HT1080 (cell line): ENCODE measurements around the gene MLKL. TPM values are rescaled to one million over a fixed set of nuclear protein-coding genes. Genes with fewer than 3 reads are reported as not detected.
"Not testable (repeated sequence)": the region's sequence is repeated elsewhere in the genome, so short reads cannot be mapped to it uniquely, and the experiment has no call there.

Source experiments
- DNase-seq: peaks from one replicate; pipeline ENCODE4 v3.0.0-alpha.2; 2015; ENCODE audit warnings: low read depth
- total RNA-seq: library from RNA; depleted of rRNA; stranded (reverse); fragments of >200 nt; shearing (Covaris generic); gene quantifications from 2 replicates; pipeline ENCODE4 v1.2.3, GENCODE V29; 2014

The MLKL gene
- total RNA-seq, 1 experiment from 2014 or later: 54.9 TPM

DNA sequence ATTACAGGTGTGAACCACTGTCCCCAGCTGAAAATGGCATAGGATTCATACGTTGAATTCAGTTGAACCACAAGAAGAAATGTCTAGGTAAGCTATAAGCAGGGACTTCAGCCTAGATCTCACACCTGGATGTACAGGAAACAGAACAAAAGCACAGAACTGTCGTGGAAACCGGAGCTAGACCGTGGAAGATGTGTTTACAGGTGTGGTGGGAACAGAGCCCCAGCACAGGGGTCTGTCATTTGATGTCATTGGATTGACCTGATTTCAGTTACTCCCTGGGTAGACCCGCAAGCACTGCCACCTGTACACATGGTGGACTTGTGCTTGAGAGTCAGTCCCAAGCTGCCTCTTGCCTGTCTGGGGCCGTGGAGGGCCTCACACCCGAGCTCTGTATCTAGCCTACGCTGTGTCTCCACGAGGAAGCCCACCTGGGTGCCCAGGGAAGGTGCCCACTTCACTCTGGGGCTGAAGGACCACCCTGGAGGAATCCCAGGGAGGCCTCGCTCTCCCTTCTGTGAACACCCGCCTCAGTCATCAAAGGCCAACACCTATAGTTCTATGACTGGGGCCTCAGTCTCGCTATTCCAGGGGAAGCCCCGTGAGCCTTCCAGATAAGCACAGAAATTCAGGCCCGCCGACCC, 32.2 kb upstream of the MLKL start:
- no peak for DNase-seq

DNA sequence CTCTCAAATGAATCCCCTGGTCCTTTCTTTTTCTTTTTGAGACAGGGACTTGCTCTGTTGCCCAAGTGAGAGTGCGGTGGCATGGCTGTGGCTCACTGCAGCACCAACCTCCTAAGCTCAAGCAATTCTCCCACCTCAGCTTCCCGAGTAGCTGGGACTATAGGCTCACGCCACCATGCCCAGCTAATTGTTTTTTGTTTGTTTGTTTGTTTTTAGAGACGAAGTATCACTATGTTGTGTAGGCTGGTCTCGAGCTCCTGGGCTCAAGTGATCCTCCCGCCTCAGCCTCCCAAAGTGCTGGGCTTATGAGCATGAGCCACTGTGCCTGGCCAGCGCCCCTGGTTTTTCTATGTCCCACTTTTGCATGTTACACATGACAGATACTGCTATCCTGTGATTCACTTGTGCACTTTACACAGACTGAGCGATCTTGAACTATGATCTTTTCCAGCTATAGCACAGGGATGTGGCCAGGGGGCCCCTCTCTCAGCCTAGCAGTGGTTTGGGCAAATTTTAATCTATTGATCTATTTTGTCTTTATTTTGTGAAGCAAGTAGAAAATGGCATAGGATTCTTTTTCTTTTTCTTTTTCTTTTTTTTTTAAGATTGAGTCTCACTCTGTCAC, 31.3 kb upstream of the MLKL start:
- no peak for DNase-seq

DNA sequence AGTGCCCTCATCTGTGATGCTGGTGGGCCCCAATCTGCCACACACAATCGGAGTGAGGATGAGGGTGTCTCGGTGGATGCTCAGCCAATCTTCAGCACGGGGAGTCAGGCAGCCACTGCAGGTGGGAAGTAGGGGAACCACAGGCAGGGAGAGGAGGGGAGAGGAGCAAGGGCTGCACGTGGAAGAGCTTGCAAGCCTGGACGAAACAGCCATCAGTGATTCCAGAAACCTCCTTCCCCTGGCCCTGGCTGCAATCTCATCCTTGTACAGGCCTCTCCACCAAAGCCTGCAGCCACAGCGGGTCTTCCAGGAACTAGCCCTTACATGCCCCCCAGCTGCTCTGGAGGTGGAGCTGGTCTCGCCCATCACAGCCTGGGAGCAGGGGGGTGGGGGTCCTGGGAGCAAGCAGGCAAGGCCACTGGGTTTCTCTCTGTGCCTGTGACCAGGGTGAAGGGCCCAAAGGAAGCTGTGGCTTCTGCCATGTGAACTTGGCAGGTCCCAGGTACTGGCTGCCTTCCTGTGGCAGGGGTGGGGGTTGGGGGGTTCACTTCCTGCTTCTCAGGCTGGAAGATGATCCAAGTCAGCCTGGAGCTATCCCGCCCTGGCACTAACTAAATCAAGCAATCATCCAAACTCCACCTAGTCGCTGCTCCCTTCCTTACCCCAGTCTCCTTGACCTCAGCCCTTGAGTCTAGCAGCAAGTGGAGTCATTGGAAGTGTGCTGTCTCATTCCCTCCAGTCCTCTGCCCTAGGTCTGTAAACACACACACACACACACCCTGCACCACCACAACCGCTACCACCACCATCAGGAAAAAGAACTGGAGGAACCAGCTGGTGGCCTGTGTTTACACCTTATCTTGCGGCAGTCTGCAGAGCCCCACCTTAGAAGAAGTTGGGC, 29.4 kb upstream of the MLKL start:
- DNase-seq: peak; percentile 57

DNA sequence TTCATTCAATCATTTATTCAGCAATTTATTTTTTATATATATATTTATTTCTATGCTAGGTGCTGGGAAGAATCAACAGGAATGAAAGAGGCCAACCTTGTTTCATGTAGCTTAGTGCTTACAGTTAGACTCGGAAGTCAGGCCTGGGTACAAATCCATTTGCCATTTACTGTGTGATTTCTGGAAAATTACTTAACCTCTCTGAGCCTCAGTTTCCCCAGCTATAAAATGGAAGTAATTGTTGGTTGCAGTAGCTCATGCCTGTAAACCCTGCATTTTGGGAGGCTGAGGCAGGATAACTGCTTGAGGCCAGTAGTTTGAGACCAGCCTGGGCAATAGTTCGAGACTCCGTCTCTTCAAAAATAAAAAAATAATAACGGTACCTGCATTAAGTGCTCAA, 27.2 kb upstream of the MLKL start:
- no peak for DNase-seq

DNA sequence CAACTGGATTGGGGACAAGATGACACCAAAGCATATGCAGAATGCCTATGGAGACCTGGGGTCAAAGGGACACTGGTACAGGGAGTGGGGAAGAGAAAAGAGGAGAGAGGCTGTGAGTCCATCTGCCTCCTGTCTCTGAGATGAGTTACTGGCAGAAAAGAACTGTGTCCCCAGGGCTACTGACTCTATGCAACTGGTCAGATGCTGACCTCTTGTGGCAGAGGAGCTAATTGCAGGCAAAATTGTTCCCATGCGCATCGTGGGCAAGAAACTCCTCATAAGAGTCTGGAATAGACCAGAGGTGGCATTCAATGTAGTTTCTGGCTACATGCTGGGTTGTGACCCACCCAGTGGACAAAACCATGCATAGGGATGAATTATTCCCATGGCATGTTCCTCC, 26.1 kb upstream of the MLKL start:
- peak; percentile 47 for DNase-seq

DNA sequence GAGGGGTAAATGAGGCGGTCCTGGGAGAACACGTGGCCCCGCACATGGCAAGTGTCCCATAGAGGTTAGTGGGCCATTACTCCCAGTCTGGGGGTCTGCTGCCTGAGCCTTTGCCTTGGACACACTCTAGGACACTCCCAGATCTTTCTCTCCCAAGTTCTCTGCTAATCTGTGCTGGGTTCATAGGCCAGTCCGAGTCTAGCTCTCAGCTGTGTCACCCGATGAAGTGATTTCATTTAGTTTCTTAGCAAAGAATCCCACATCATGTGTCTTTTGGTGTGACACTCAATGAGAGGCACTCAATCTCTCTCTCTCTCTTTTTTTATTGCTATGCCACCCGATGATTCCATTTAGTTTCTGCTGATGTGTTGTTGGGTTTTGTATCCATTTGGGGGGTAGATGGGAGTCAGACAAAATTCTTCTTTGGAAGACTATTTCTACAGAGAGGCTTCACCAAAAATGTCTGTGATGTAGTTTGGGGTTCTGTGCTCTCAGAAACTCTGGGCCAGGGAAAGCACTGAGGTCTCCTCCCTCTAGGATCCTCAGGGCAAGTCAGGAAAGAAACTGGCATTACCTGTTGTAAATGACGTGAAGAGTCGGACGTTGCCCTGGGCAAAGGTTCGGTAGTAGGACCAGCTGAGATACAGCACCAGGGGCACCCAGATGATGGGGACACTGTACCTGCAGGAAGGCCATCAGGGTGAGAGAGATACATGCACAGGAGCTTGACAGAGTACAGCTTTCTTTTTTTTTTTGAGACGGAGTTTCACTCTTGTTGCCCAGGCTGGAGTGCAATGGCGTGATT, 25.2 kb upstream of the MLKL start:
- DNase-seq: no peak

DNA sequence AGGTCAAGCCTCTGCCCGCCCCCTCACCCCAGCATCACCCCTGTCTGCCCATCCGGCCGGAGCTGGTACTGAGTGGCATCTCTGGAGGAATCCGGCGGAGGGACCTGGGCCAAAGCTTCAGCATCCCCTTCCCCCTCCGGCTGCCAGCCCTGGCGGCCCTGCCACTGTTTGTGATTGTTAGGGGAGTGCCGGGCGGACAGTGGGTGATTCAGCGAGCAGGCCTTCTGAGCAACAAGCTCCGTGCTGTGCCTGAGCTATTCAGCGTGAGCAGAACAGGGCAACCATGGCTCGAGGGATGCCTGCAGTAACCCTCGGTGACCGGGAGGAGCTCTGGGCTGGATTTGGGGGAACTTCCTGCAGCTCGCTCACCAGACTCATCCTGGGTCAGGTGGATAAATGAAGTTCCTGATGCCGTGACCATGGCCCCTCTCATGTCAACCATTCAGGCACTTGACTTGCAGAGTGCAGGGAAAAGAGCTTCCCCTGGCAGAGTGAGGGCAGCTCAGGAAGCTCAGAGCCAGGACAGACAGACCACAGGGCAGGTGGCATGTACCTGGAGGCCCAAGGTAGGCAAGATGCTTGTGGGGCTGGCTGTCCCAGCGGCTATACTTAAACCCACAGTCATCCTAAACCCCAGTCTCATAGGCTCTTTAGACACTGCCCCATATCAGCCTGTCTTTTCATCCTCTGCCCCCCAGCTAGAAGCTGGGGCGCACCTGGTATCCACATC, 24.3 kb upstream of the MLKL start:
- peak; percentile 84 for DNase-seq

DNA sequence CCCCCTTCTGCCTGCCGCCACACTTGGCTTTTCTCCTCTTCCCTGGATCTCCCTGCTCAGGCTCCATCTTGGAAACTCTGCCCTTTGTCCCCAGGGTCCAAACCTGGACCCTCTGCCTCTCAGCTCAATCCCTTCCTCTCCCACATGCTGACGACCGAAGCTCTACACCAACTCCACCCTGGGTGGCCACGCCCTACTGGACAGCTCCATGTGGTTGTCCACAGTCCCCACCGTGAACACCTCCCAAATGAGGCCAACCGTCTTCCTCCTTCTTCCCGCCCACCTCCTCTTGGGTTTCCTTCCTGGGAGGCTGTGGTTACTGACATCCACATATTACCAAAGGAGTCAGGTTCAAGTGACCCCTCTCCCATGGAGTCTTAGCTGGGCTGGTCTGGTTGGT, 22.6 kb upstream of the MLKL start:
- no peak for DNase-seq

DNA sequence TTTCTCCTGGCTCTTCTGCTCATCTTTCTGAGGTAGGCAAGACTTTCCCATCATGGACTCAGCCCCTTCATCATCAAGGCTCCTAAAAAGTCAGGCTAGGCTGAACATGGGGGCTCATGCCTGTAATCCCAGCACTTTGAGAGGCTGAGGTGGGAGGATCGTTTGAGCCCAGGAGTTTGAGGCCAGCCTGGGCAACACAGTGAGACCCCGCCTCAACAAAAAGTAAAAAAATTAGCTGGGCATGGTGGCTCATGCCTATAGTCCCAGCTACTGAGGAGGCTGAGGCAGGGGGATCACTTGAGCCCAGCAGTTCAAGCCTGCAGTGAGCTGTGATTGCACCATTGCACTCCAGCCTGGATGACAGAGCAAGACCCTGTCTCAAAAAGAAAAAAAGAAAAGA, 21.5 kb upstream of the MLKL start:
- not testable (repeated sequence) for DNase-seq

DNA sequence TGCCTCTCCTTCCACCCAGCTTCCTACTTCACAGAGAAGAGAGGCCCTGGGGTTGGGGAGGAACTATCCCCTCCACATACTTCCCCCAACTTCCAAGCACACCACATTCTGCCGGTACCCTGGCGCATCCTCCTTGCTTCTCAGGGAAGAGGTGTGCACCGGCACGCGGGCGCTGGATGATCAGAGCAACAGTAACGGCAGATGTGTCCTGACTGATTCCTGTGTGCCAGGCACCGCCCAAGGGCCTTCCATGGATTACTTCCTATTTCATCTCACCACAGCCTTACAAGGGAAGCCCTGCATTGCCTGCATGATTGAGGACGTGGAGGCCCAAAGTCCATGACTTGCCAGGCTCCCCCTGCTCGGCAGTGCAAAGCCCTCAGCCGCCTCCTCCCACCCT, 21.1 kb upstream of the MLKL start:
- DNase-seq: no peak

DNA sequence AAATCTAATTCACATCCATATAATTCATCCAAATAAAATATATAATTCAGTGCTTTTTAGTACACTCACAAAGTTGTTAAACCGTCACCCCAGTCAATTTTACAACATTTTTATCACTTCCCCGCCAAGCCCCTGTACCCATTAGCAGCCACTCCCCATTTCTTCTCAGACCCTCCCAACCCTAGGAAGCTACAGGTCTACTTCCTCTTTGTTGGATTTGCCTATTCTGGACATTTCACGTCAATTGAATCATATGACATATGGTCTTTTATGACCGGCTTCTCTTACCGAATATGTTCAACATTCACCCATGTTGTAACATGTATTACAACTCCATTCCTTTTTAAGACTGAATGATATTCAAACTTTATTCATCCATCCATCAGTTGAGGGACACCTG, 19.9 kb upstream of the MLKL start:
- no peak for DNase-seq

DNA sequence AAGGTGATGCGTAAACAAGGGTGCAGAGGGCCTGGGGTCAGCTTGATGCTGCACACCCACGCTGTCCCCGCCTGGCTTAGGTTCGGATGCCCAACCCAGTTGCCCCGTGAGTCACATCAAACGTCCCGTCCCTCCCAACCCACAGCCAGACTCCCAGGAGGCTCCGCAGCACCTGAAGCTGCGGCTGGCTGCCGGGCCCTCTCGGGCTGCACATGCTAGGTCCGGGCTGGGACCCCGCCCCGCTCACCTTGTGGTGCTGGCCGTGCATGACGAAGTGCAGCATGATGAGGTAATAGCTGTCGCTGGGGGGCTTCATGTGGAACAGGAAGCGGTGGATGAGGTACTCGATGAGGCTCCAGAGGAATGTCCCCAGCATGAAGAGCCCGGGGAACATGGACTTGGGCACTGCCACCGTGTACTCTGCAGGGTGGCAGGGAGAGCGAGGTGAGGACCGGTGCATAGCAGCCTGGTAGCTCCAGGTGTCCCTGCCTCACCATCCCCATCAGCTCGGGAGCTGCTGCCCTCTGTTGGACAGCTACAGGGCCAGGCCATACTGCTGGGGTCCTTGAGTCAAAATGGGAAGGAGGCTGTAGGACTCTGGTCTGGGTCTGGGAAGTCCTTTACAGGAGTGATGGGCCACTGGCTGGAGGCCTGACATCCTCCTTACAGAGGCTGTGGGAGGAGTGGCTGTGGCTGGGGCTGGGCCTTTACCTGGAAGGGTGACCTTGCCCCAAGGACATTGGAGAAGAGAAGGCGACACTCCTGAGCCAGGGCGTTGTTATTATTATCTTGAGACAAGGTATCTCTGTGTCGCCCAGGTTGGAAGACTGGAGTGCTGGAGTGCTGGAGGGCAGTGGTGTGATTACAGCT, 18.3 kb upstream of the MLKL start:
- DNase-seq: no peak

DNA sequence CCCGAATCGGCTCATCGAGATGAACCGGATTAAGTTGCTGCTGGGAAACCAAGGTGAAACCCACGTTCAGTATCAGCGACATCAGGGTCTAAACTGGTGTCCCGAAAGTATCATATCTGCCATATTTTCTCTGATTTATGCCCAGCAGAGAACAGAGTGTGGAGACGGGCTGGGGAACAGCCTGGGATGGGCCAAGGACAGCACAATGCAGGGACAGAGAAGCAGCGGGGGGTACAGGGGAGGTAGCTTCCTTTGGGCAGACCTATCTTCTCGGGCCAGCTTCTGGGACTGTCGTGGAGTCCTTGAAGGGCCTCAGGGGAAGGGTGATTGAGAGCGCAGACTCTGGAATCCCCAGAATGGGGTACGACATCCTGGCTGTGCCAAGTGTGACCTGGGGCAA, 17.5 kb upstream of the MLKL start:
- no peak for DNase-seq

DNA sequence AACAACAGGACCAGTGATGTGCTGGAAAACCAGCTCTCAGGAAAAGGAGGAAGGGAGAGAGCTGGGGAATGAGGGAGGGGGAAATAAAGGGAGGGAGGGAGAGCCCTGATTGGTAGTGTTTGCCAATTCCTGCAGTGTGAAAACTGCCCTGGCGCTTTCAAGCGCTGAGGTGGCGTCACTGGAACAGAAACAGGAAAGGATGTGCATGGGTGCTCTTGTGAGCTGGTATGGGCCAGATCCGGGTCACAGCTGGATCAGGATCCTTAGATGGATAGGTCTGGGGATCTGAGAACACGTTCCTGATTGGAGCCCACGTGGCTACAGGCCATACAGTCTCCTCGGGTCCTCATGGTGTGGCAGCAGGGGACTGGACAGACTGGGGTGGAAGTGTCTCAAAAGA, 16.7 kb upstream of the MLKL start:
- DNase-seq: no peak

DNA sequence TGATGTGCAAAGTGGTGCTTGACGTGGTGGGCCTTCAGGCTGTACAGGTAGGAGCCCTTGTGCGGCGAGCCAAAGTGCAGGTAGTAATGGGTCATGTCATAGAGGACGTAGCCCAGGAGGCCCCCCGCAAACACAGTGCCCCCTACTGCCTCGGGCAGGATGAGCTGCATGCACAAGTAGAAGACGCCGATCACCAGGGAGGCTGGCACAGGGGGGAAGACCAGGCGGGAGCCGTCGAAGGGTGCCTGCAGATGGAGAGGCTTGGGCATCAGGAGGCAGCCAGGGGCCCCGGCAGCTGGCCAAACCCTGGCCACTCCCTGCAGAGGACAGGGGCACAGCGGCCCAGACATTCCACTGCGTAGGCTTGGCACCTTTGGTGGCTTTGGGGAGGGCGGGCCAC, 15.7 kb upstream of the MLKL start:
- no peak for DNase-seq

DNA sequence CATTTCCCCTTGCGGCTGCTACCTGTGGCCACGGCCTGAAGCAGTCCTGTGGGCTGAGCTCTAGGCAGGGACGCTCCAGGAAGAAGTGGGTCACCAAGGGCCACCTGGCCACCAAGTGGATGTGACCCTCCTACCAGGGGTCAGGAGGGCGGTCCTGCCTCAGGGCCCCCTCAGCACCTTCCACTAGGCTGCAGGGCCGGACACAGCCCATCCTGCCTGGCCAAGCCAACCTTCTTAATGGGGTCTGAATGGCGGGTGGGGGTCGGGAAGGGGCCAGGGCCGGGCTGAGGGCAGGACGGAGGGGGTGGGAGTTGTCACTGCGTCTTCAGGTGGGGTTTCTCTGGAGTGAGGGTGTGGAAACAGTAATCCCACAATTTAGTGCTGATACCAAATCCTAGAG, 13.2 kb upstream of the MLKL start:
- no peak for DNase-seq

DNA sequence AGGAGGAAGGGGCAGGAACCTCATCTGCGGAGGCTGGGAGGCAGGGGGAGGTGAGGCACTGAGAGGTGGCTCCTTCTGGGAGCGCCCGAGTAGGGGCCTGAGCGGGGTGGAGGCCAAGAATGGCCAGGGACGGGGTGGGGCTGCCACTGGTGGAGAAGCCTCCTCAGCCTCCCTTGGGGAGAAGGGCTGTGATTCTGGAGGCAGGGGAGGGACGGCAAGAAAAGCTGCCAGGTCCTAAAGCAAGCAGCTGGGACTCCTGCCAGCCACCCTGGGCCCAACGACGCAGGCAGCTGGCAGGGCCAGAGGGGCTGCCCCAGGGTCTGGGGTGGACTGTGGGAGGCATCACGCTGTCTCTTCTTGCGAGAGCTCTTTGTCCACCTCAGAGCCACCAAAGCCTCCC, 12.7 kb upstream of the MLKL start:
- no peak for DNase-seq

DNA sequence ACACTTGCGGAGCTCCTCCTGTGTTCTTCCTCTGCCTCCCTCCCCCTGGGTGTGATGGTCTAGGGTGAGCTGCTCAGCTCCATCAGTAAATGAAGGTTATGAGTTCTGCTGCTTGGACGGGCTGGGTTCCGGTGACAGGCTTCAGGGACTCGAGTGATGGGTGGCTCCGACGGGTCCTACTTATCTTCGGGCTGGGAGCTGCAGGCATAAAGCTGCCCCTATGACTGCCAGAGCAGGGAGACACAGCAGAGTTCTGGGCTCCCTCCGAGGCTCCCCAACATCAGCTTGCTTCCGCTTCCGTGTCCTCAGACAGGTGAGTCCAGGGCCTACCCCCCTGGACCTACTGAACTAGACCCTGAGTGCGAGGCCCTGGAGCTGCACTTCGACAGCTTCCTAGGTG, 11.3 kb upstream of the MLKL start:
- no peak for DNase-seq

DNA sequence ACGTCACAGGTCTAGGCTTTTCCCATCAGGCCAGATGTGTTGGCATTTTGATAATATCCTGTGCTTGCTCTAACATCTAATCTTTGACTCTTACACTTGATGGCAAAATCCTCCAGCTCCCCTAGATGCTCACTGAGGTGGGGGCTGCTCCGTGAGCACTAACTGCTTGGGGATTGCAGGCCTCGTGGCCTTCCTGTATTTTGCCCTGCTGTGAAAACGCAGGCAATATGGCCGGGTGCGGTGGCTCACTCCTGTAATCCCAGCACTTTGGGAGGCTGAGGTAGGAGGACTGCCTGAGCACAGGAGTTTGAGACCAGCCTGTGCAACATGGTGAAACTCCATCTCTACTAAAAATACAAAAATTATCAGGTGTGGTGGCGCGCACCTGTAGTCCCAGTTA, 9.7 kb upstream of the MLKL start:
- no peak for DNase-seq

DNA sequence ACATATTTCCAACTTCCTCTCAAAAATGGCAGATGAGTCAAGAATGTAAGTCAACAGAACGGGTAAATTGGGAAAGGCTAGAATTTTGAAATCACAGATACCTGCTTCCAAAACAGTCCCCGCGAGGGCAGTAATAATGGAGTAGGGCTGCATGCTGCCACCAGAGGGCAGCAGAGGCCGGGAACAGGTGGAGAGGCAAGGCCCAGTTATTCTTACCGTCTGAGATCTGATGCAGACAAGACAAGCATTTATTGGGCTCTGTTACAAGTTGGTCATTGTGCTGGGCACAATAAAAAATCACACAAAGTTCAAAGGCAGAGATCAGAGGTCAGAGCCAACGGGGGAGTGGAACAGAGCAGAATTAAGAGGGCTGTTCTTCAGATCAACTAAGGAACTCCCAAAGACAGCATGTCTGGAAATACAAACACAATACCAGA, 8.8 kb upstream of the MLKL start:
- peak; percentile 65 for DNase-seq
